ENCODE measurements around the gene TCFL5.

Gene TCFL5

DNA sequence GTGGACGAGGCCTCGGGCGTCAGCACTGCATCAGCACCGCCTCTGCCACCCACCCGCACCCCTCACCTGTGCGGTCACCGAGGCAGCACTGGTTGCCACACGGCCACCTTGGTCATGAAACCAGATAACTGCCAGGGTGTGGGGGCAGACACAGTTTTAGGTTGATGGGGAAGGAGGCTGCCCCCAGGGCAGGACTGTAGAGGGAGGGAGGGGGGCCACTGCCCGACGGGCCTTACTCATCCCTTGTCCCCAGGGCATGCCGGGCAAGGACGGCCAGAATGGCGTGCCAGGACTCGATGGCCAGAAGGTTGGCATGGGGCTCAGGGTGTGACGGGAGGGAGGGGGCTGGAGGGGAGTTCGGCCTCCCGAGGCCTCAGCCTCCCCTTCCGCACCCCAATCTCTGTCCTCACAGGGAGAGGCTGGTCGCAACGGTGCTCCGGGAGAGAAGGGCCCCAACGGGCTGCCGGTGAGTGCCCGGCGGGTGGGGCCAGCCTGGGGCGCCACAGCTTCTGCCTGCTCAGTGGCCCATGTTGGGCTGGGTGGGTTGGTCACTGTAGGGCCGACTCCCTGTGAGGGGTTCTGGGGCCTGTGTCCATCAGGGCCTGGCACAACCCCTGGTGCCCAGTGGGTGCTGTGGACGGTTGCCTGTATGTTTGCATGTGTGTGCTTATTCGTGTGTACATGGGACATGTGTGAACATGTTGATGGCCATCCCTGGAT lies 33.0 kb downstream of the TCFL5 start:
- Histone ChIP-seq H3F3A (ENCODE audit: insufficient read depth) (no peaks in the 10 kb centered on the region), H3K27ac (ENCODE audit: low read depth, low read length) (no peak overlapping the region), H2AFZ (ENCODE audit: low read depth, low read length, severe bottlenecking) (no peak overlapping the region), H3K9me3 (ENCODE audit: insufficient read depth, low read length) (no peaks in the 10 kb centered on the region), H3K79me2 (ENCODE audit: insufficient read depth, low read length) (no peaks in the 10 kb centered on the region), H3K27me3 (ENCODE audit: low read length) (no peaks in the 10 kb centered on the region), H3K9ac (ENCODE audit: low read length) (no peak overlapping the region), H4K20me1 (ENCODE audit: low read depth, low read length) (no peaks in the 10 kb centered on the region), H3K4me2 (ENCODE audit: low read depth, low read length, poor library complexity, severe bottlenecking) (no peak overlapping the region), H3K4me3 (ENCODE audit: insufficient read depth, low read length, poor library complexity, severe bottlenecking) (no peak overlapping the region), H3K36me3 (ENCODE audit: low read length) (no peaks in the 10 kb centered on the region), H3K9me2 (replicated peaks; ENCODE audit: insufficient read depth, low read length) (no peaks in the 10 kb centered on the region)
- TF ChIP-seq EZH2phosphoT487 (conservative IDR thresholded peaks at IDR 0.05; ENCODE audit: low read length): no peak
- TF ChIP-seq, protein P1, sequence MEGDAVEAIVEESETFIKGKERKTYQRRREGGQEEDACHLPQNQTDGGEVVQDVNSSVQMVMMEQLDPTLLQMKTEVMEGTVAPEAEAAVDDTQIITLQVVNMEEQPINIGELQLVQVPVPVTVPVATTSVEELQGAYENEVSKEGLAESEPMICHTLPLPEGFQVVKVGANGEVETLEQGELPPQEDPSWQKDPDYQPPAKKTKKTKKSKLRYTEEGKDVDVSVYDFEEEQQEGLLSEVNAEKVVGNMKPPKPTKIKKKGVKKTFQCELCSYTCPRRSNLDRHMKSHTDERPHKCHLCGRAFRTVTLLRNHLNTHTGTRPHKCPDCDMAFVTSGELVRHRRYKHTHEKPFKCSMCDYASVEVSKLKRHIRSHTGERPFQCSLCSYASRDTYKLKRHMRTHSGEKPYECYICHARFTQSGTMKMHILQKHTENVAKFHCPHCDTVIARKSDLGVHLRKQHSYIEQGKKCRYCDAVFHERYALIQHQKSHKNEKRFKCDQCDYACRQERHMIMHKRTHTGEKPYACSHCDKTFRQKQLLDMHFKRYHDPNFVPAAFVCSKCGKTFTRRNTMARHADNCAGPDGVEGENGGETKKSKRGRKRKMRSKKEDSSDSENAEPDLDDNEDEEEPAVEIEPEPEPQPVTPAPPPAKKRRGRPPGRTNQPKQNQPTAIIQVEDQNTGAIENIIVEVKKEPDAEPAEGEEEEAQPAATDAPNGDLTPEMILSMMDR (IDR thresholded peaks at IDR 0.05; ENCODE audit: insufficient read depth, low read length, poor library complexity, severe bottlenecking): no peak

DNA sequence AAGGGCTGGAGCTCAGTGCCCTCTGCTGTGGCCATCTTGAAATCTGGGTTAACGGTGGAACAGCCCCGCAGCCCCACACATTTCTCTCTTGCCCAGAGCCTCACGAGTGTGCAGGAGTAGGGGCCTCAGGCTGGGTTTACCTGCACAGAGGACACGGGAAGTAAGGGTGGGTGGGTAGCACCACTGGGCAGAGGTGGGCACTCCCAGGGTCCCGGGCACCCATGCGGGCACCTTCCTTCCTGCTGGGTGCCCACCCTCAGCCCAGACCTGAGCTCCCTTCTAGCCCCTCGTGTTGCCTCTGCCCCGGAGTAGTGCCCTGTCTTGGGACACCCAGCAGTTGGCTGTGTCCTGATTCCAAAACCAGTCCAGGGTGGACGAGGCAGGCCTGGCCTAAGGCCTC lies 33.6 kb downstream of the TCFL5 start:
- H2AFZ ChIP-seq (ENCODE audit: low read depth, low read length, severe bottlenecking): no peak overlapping the region
- H3F3A ChIP-seq (ENCODE audit: insufficient read depth): no peaks in the 10 kb centered on the region
- no peak overlapping the region for H3K4me2 ChIP-seq (ENCODE audit: low read depth, low read length, poor library complexity, severe bottlenecking)
- no peaks in the 10 kb centered on the region for H3K9me2 ChIP-seq (replicated peaks; ENCODE audit: insufficient read depth, low read length)
- TF ChIP-seq EZH2phosphoT487 (conservative IDR thresholded peaks at IDR 0.05; ENCODE audit: low read length): no peak
- TF ChIP-seq, protein P1 (IDR thresholded peaks at IDR 0.05; ENCODE audit: insufficient read depth, low read length, poor library complexity, severe bottlenecking): no peak
- no peak overlapping the region for H3K4me3 ChIP-seq (ENCODE audit: insufficient read depth, low read length, poor library complexity, severe bottlenecking)
- H3K9me3 ChIP-seq (ENCODE audit: insufficient read depth, low read length): no peaks in the 10 kb centered on the region
- H3K27me3 ChIP-seq (ENCODE audit: low read length): no peaks in the 10 kb centered on the region
- H3K79me2 ChIP-seq (ENCODE audit: insufficient read depth, low read length): no peaks in the 10 kb centered on the region
- no peak overlapping the region for H3K9ac ChIP-seq (ENCODE audit: low read length)
- H4K20me1 ChIP-seq (ENCODE audit: low read depth, low read length): no peaks in the 10 kb centered on the region
- no peaks in the 10 kb centered on the region for H3K36me3 ChIP-seq (ENCODE audit: low read length)
- no peak overlapping the region for H3K27ac ChIP-seq (ENCODE audit: low read depth, low read length)

DNA sequence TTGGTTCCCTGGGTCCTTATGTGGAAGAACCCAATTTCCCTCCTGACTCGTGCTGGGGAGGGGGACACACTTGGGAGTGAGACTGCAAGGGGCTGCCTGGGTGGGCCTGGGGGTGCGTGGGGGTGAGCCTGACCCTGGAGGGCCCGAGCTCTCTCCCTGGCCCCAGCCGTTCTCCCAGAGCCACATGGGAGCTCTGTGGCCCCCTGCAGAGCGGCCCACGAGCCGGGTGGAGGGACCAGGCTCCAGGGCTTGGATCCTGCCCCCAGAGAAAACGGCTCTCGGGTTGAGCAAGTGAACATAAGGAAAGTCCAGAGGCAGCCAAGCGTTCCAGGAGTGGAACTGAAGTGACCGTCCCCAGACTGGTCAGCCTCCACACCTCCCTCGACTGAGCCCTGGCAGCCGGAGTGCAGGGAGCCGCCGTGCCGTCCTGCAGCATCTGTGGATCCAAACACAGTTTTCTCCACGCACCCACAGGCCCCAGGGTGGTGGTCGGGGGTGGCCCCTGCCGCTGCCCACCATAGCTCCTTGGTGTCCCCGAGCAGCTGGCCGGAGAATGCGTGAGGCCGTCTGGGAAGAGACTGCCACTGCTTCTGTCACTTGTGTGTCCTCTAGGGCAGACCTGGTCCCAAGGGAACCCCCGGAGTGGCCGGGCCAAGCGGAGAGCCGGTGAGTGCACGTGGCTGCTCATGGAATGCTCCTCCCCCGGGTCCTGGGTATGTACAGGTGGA lies 34.1 kb downstream of the TCFL5 start:
- Histone ChIP-seq H3F3A (ENCODE audit: insufficient read depth) (no peaks in the 10 kb centered on the region), H3K27ac (ENCODE audit: low read depth, low read length) (no peak overlapping the region), H3K79me2 (ENCODE audit: insufficient read depth, low read length) (no peaks in the 10 kb centered on the region), H3K9ac (ENCODE audit: low read length) (no peak overlapping the region), H3K4me2 (ENCODE audit: low read depth, low read length, poor library complexity, severe bottlenecking) (no peak overlapping the region), H4K20me1 (ENCODE audit: low read depth, low read length) (no peaks in the 10 kb centered on the region), H3K36me3 (ENCODE audit: low read length) (no peaks in the 10 kb centered on the region), H2AFZ (ENCODE audit: low read depth, low read length, severe bottlenecking) (no peak overlapping the region), H3K9me3 (ENCODE audit: insufficient read depth, low read length) (no peaks in the 10 kb centered on the region), H3K4me3 (ENCODE audit: insufficient read depth, low read length, poor library complexity, severe bottlenecking) (no peak overlapping the region), H3K27me3 (ENCODE audit: low read length) (no peaks in the 10 kb centered on the region), H3K9me2 (replicated peaks; ENCODE audit: insufficient read depth, low read length) (no peaks in the 10 kb centered on the region)
- TF ChIP-seq EZH2phosphoT487 (conservative IDR thresholded peaks at IDR 0.05; ENCODE audit: low read length): no peak
- TF ChIP-seq, protein P1 (IDR thresholded peaks at IDR 0.05; ENCODE audit: insufficient read depth, low read length, poor library complexity, severe bottlenecking): no peak

Data from SU-DHL-6 (cell line).